ENCODE data around the gene TFRC.
"Not testable (repeated sequence)": the region's sequence is repeated elsewhere in the genome, so short reads cannot be mapped to it uniquely, and the experiment has no call there.

The TFRC gene

GRCh38 chr3:196008387-196008786 lies 73.5 kb downstream of the TFRC start:
- Histone ChIP-seq H3F3A (ENCODE audit: low read depth) (no peaks in the 10 kb centered on the region), H3K9ac (ENCODE audit: low read depth, low read length, poor library complexity, severe bottlenecking) (no peak overlapping the region), H3K79me2 (ENCODE audit: insufficient read depth, low read length) (no peaks in the 10 kb centered on the region), H3K4me3 (ENCODE audit: low read length, poor library complexity, severe bottlenecking) (no peak overlapping the region), H2AFZ (ENCODE audit: low read length) (no peak overlapping the region), H4K20me1 (ENCODE audit: insufficient read depth, low read length, poor library complexity, severe bottlenecking) (no peaks in the 10 kb centered on the region), H3K27me3 (ENCODE audit: insufficient read depth, low read length, poor library complexity, severe bottlenecking) (no peaks in the 10 kb centered on the region), H3K9me3 (ENCODE audit: insufficient read depth, low read depth, low read length) (no peaks in the 10 kb centered on the region), H3K9me2 (replicated peaks; ENCODE audit: low read depth, low read length) (no peaks in the 10 kb centered on the region), H3K36me3 (ENCODE audit: insufficient read depth, low read length) (no peaks in the 10 kb centered on the region), H3K4me2 (ENCODE audit: low read depth, low read length, poor library complexity, severe bottlenecking) (no peak overlapping the region), H3K4me1 (ENCODE audit: insufficient read depth, low read length, poor library complexity, severe bottlenecking) (no peaks in the 10 kb centered on the region)
- TF ChIP-seq CTCF (conservative IDR thresholded peaks at IDR 0.05; ENCODE audit: low read length) = no peak
- TF ChIP-seq EZH2phosphoT487 (IDR thresholded peaks at IDR 0.05; ENCODE audit: borderline replicate concordance) = no peak

- H3K36me3 ChIP-seq (ENCODE audit: insufficient read depth, low read length) = no peaks in the 10 kb centered on the region
- no peak overlapping the region for H3K4me3 ChIP-seq (ENCODE audit: low read length, poor library complexity, severe bottlenecking)
- no peak overlapping the region for H2AFZ ChIP-seq (ENCODE audit: low read length)
- no peaks in the 10 kb centered on the region for H3K27me3 ChIP-seq (ENCODE audit: insufficient read depth, low read length, poor library complexity, severe bottlenecking)
- H3K9ac ChIP-seq (ENCODE audit: low read depth, low read length, poor library complexity, severe bottlenecking) = no peak overlapping the region
- H3K4me2 ChIP-seq (ENCODE audit: low read depth, low read length, poor library complexity, severe bottlenecking) = no peak overlapping the region
- H3K9me2 ChIP-seq (replicated peaks; ENCODE audit: low read depth, low read length) = no peaks in the 10 kb centered on the region
- H3K79me2 ChIP-seq (ENCODE audit: insufficient read depth, low read length) = no peaks in the 10 kb centered on the region
- H3K4me1 ChIP-seq (ENCODE audit: insufficient read depth, low read length, poor library complexity, severe bottlenecking) = no peaks in the 10 kb centered on the region
- H4K20me1 ChIP-seq (ENCODE audit: insufficient read depth, low read length, poor library complexity, severe bottlenecking) = no peaks in the 10 kb centered on the region
- no peaks in the 10 kb centered on the region for H3F3A ChIP-seq (ENCODE audit: low read depth)
- no peak for TF ChIP-seq EZH2phosphoT487 (IDR thresholded peaks at IDR 0.05; ENCODE audit: borderline replicate concordance)
- no peak for TF ChIP-seq CTCF (conservative IDR thresholded peaks at IDR 0.05; ENCODE audit: low read length)
- H3K9me3 ChIP-seq (ENCODE audit: insufficient read depth, low read depth, low read length) = no peaks in the 10 kb centered on the region
These were observed 74.0 kb downstream of the TFRC start for GRCh38 chr3:196007744-196008335.

- H2AFZ ChIP-seq (ENCODE audit: low read length); H3K9me3 ChIP-seq (ENCODE audit: insufficient read depth, low read depth, low read length); H3K4me3 ChIP-seq (ENCODE audit: low read length, poor library complexity, severe bottlenecking); H3K79me2 ChIP-seq (ENCODE audit: insufficient read depth, low read length); H3K27me3 ChIP-seq (ENCODE audit: insufficient read depth, low read length, poor library complexity, severe bottlenecking); H3K4me1 ChIP-seq (ENCODE audit: insufficient read depth, low read length, poor library complexity, severe bottlenecking); H4K20me1 ChIP-seq (ENCODE audit: insufficient read depth, low read length, poor library complexity, severe bottlenecking); H3K4me2 ChIP-seq (ENCODE audit: low read depth, low read length, poor library complexity, severe bottlenecking); H3K9me2 ChIP-seq (replicated peaks; ENCODE audit: low read depth, low read length); H3F3A ChIP-seq (ENCODE audit: low read depth); H3K9ac ChIP-seq (ENCODE audit: low read depth, low read length, poor library complexity, severe bottlenecking); H3K36me3 ChIP-seq (ENCODE audit: insufficient read depth, low read length): not testable (repeated sequence)
These were observed 76.6 kb downstream of the TFRC start for GRCh38 chr3:196005338-196005737.

GRCh38 chr3:196004359-196005052 lies 77.4 kb downstream of the TFRC start:
- not testable (repeated sequence) for H3K36me3 ChIP-seq (ENCODE audit: insufficient read depth, low read length); H2AFZ ChIP-seq (ENCODE audit: low read length); H3K9me3 ChIP-seq (ENCODE audit: insufficient read depth, low read depth, low read length); H3K79me2 ChIP-seq (ENCODE audit: insufficient read depth, low read length); H3F3A ChIP-seq (ENCODE audit: low read depth); H4K20me1 ChIP-seq (ENCODE audit: insufficient read depth, low read length, poor library complexity, severe bottlenecking); H3K9me2 ChIP-seq (replicated peaks; ENCODE audit: low read depth, low read length); H3K9ac ChIP-seq (ENCODE audit: low read depth, low read length, poor library complexity, severe bottlenecking); H3K4me1 ChIP-seq (ENCODE audit: insufficient read depth, low read length, poor library complexity, severe bottlenecking); H3K4me2 ChIP-seq (ENCODE audit: low read depth, low read length, poor library complexity, severe bottlenecking); H3K27me3 ChIP-seq (ENCODE audit: insufficient read depth, low read length, poor library complexity, severe bottlenecking); H3K4me3 ChIP-seq (ENCODE audit: low read length, poor library complexity, severe bottlenecking)
